ENCODE measurements around the gene CES1.

- no peak for TF ChIP-seq CTCF (IDR thresholded peaks at IDR 0.05; ENCODE audit: low read length)
- TF ChIP-seq EZH2 (optimal IDR thresholded peaks at IDR 0.05; ENCODE audit: low read depth, low read length): no peak
- TF ChIP-seq EZH2phosphoT487 (IDR thresholded peaks at IDR 0.05; ENCODE audit: low read length): no peak
Observed at GRCh38 chr16:55754056-55754455, 78.8 kb downstream of the CES1 start.

Measured in MM.1S (cell line).